GM08714 (cell line): ENCODE measurements around the gene STK11IP.

ENCODE experiments used
- H3K4me3 ChIP-seq: fragments of 200-500 bp; sonication (Bioruptor generic); 2 replicates; pipeline ENCODE4 v1.5.1; 2014; ENCODE audit warnings: mild to moderate bottlenecking, low read length, inconsistent platforms
- ZNF274 ChIP-seq: IDR thresholded peaks from 2 replicates; pipeline ENCODE4 v1.6.1; 2012; ENCODE audit warnings: mild to moderate bottlenecking, low read depth, low read length

Gene STK11IP

DNA sequence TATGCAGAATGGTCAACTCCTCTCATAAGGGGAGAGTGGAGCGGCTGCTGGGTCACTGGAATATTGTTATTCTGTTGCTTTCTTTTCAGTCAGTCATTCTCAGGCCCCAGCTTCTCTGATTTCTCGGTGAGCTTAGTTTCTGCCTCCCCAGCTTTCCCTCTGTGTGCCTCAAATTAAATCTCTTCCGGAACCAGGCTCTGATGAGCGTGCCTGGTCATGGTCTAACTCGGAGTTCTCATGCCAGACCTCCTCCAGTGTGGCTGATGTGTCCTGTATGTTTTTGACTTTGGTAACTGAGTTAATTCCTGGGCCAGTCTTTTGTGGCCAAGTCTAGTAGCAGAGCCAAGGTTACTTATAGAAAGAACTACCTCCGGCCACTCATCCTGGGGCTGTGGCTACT lies 4.9 kb upstream of the STK11IP start:
- no peak overlapping the region for H3K4me3 ChIP-seq
- TF ChIP-seq ZNF274, result no peak

DNA sequence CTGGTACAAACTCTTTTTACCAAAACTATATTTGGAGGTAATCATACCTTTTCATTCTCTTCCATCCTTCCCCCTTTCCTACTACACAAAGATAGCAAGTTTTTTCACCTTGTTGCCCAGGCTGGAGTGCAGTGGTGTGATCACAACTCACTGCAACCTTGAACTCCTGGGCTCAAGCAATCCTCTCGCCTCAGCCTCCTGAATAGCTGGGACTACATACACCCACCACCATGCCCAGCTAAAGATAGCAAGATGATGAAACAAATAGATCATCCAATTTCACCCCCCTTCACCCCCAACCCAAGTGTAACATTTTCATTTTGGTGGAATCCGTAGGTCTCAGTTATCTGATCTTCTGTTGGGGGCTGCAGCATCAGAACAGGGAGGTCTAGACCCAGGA lies 4.5 kb upstream of the STK11IP start:
- H3K4me3 ChIP-seq, result no peak overlapping the region
- no peak for TF ChIP-seq ZNF274

DNA sequence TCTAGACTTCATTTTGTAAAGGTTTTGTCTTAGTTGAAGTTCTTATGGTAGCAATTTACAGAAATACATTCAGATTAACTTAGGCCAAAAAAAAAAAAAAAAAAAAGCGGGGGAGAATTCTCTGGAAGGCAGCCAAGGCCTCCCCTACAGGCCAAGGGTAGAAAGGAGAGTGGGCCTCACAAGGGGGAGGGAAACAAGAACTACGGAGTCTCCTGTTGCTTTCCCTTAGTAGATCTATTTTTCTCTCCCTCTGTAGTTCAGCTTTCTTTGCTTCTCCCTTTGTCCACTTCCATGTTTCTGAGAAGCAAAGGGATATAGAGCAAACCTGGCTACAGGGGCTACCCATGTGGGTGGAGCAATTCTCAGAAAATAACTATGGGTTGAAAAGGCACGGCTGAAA lies 2.4 kb upstream of the STK11IP start:
- TF ChIP-seq ZNF274, result no peak
- no peak overlapping the region for H3K4me3 ChIP-seq

- H3K4me3 ChIP-seq, result peak overlapping the region; percentile 83
- TF ChIP-seq ZNF274, result no peak
These were observed 604 bp upstream of the STK11IP start for GRCh38 chr2:219596954-219597551.

- TF ChIP-seq ZNF274, result no peak
- peak overlapping the region; percentile 83 for H3K4me3 ChIP-seq
These were observed 836 bp downstream of the STK11IP start for GRCh38 chr2:219598308-219599078.

GRCh38 chr2:219603771-219604170 lies 6.1 kb downstream of the STK11IP start:
- TF ChIP-seq ZNF274, result no peak
- no peak overlapping the region for H3K4me3 ChIP-seq

GRCh38 chr2:219605607-219605954 lies 7.9 kb downstream of the STK11IP start:
- H3K4me3 ChIP-seq, result no peak overlapping the region
- no peak for TF ChIP-seq ZNF274

GRCh38 chr2:219607931-219608330 lies 10.3 kb downstream of the STK11IP start:
- no peak overlapping the region for H3K4me3 ChIP-seq
- no peak for TF ChIP-seq ZNF274

DNA sequence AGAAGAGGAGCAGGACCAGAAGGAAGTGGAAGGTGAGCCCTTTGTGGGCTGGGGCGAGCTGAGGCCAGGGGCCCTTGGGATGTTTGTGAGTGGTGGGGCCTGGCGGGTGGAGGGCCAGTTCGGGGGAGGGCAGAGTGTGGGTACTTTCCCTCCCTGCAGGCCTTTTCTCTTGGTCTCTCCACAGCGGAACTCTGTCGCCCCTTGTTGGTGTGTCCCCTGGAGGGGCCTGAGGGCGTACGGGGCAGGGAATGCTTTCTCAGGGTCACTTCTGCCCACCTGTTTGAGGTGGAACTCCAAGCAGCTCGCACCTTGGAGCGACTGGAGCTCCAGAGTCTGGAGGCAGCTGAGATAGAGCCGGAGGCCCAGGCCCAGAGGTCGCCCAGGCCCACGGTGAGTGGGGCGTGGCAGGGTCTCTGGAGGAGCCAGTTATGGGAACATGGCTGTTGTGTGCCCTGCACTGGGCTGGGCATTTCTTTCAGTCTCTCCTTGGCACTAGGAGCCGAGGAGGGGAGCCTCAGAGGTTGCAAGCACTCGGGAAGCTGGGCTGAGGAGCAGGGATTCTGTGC lies 10.8 kb downstream of the STK11IP start:
- no peak for TF ChIP-seq ZNF274
- H3K4me3 ChIP-seq, result no peak overlapping the region

DNA sequence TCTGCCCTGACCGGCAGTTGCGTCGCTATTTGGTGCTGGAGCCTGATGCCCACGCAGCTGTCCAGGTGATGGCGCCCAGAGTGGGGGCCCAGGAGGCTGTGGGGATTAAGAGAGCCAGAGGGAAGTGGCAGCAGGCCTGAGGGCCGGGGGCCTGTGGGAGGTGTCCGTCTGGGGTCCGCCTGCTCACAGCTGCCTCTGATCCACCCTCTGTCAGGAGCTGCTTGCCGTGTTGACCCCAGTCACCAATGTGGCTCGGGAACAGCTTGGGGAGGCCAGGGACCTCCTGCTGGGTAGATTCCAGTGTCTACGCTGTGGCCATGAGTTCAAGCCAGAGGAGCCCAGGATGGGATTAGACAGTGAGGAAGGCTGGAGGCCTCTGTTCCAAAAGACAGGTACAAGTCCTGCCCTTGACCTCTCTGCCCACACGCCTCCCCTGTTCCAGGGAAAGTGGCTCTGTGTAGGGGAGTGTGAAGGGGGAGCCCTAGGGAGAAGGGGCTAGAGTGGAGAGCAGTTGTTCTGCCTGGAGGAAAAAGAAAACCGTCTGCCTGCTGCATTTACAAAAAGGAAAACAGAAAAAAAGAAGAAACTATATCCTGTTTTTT lies 11.6 kb downstream of the STK11IP start:
- TF ChIP-seq ZNF274, result no peak
- no peak overlapping the region for H3K4me3 ChIP-seq

DNA sequence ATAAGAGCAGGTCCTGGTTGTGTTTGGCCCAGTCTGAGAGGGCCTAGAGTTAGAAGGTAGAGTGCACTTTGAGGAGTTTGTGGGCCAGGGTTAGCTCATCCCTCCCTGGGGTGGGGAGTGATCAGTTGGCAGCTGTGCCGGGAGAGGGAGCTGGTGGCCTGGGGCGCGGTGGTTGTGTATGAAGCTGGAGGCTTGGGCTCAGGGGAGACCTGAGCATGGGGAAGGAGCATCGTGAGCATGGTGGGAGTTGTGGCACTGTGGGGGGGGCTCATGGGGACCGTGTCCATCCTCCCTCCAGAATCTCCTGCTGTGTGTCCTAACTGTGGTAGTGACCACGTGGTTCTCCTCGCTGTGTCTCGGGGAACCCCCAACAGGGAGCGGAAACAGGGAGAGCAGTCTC lies 13.6 kb downstream of the STK11IP start:
- no peak overlapping the region for H3K4me3 ChIP-seq
- TF ChIP-seq ZNF274, result no peak

DNA sequence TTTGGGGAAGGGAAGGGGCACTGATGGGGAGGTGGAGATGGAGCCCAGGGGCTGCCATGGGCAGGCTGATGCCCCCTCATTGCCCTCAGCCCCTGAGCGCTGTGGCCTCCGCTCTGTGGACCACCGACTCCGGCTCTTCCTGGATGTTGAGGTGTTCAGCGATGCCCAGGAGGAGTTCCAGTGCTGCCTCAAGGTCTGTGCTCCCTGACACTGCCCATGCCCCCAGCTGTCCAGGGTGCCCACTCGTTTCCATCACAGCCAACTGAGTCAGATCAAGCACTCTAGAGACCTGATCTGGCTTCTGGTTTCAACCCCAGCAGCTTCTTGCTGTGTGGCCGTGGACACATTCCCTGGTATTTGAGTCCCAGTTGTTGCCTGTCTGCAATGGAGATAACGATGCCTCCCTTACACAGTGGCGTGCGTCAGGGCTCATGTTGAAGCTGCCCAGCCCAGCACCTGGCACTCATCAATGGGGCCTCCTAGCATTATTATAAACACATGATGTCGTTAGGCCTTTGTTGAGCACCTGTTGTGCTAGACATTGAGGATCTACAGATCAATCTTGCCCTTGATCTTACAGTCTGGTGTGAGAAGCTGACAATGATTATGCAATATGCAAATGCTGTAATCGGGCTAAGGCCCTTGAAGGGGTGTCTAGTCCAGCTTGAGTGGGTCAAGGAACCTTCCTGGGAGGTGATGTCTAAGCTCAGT lies 14.4 kb downstream of the STK11IP start:
- no peak overlapping the region for H3K4me3 ChIP-seq
- no peak for TF ChIP-seq ZNF274

DNA sequence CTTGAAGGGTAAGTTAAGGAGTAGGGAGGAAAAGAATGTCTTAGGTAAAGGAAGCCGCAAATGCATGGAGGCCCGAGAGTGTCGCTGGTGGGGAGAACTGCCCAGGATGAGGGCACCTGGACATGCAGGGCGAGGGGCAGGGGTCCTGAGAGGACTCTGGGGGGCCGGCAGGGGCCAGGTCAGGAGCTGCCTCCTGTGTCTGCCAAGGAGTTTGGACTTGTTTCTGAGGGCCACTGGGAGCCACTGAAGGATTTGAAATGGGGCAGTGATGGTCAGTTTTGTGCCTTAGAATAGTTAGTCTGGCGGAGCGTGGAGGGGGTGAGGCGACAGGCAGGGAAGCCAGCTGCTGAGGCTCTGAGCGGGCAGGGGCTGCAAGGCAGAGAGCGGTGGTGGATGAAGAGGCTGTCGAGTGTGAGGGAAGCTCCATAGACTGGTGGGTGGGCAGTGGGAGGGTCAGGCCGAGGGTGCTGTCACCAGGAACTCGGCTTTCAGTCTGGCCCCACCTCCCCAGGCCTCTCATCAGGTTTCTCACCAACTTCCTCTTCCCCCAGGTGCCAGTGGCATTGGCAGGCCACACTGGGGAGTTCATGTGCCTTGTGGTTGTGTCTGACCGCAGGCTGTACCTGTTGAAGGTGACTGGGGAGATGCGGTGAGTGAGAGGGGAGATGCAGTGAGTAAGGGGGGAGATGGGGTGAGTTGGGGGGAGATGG lies 15.1 kb downstream of the STK11IP start:
- TF ChIP-seq ZNF274, result no peak
- no peak overlapping the region for H3K4me3 ChIP-seq
